GM18520 (cell line): ENCODE measurements around the gene SNAPC4.
"Not testable (repeated sequence)": the region's sequence is repeated elsewhere in the genome, so short reads cannot be mapped to it uniquely, and the experiment has no call there.

Source experiments
- ATAC-seq: cut with Tn5 transposase; IDR thresholded peaks from one replicate; pipeline ENCODE4 v1.9.1; 2021; ENCODE audit not compliant: unreplicated experiment

SNAPC4 gene

GRCh38 chr9:136359774-136360718, 39.9 kb downstream of the SNAPC4 start:
- no peak for ATAC-seq

DNA sequence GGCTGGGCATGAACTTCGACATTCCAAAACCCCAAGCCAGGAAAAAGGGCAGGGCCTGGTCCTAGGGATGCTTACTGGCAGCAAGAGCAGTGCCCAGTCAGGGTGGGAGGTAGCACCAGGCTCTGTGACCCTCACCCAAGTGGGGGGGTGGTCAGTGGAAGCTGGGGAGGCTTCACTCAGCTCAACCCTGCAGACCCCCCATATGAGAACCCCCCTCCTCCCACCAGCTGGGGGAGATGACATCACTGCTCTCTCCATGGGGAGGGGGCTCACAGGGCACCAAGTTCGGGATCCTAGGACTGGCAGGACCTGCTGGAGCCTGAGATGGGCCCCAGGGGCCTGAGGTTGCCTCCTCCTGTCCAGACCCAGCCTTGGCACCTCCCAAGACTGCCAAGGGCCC, 41.1 kb downstream of the SNAPC4 start:
- no peak for ATAC-seq

DNA sequence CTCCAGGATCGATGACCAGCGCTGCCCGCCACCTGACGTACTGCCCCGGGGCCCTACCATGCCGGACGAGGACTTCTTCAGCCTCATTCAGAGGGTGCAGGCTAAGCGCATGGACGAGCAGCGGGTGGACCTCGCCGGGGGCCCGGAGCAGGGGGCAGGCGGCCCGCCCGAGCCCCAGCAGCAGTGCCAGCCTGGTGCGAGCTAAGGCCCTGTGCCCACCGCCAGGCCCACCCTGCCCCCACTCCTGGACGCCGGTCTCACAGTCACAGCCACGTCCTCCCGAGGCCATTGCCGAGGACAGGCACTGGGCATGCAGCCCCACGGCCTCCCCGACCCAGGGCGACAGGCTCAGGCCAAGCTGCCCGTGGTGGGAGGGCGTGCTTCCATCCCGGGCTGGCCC, 42.0 kb downstream of the SNAPC4 start:
- no peak for ATAC-seq

GRCh38 chr9:136357202-136357725, 42.7 kb downstream of the SNAPC4 start:
- ATAC-seq: no peak

GRCh38 chr9:136355616-136356557, 44.1 kb downstream of the SNAPC4 start:
- no peak for ATAC-seq

GRCh38 chr9:136354592-136355085, 45.3 kb downstream of the SNAPC4 start:
- no peak for ATAC-seq

- no peak for ATAC-seq
These were observed 46.0 kb downstream of the SNAPC4 start for GRCh38 chr9:136353757-136354488.

- ATAC-seq: no peak
These were observed 46.9 kb downstream of the SNAPC4 start for GRCh38 chr9:136353088-136353487.

- no peak for ATAC-seq
These were observed 47.3 kb downstream of the SNAPC4 start for GRCh38 chr9:136352682-136353081.

DNA sequence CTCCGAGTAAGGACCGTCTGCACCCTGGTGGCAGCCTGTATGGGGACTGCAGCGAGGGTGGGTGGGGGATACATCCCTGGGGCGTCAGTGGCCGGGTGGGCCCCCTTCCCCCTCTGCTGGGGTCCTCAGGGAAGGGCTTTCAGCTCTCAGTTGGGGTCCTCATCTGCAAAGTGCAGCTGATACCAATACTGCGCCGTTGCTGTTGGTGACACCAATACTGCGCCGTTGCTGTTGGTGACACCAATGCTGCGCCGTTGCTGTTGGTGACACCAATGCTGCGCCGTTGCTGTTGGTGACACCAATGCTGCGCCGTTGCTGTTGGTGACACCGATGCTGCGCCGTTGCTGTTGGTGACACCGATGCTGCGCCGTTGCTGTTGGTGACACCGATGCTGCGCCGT, 48.1 kb downstream of the SNAPC4 start:
- not testable (repeated sequence) for ATAC-seq

- no peak for ATAC-seq
These were observed 48.6 kb downstream of the SNAPC4 start for GRCh38 chr9:136351252-136351800.
